ENCODE data around the gene COPS7B.

DNA sequence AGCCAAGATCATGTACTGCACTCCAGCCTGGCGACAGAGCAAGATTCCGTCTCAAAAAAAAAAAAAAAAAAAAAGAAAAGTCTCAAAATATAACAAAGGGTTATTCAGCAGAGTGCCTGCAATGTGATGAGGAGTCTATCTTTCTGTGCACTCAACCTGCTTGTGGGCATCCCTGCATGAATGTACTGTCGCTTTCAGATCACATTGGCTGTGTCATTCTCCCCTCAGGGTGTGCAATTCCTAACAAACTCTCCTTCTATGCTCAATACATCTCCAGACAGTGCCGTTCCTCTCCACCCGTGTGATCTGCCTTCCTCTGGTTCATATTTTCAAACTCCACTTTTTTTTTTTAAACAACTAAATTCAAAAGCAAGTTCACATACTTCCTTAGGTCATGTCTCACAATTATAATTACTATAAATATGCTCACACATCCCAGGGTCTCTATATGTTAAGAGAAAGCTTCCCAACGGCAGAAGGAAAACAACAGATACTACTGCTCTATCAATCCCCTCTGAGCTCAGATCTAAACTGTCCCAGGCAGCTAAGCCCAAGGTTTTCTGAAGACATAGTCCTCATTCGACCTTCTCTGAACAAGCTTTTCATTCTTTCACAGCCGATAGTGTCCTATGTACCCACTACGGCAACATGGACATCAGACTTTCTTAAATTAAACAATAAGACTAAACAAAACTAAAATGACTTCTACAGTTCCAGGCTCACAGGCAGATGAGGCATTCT lies 42.7 kb upstream of the COPS7B start:
- TF ChIP-seq, protein P1, sequence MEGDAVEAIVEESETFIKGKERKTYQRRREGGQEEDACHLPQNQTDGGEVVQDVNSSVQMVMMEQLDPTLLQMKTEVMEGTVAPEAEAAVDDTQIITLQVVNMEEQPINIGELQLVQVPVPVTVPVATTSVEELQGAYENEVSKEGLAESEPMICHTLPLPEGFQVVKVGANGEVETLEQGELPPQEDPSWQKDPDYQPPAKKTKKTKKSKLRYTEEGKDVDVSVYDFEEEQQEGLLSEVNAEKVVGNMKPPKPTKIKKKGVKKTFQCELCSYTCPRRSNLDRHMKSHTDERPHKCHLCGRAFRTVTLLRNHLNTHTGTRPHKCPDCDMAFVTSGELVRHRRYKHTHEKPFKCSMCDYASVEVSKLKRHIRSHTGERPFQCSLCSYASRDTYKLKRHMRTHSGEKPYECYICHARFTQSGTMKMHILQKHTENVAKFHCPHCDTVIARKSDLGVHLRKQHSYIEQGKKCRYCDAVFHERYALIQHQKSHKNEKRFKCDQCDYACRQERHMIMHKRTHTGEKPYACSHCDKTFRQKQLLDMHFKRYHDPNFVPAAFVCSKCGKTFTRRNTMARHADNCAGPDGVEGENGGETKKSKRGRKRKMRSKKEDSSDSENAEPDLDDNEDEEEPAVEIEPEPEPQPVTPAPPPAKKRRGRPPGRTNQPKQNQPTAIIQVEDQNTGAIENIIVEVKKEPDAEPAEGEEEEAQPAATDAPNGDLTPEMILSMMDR (IDR thresholded peaks at IDR 0.05; ENCODE audit: insufficient read depth, low read length, poor library complexity, severe bottlenecking), result no peak
- TF ChIP-seq EZH2phosphoT487 (conservative IDR thresholded peaks at IDR 0.05; ENCODE audit: low read length), result no peak

All from SU-DHL-6 (cell line).